ENCODE results near the gene NLRP1.

The NLRP1 gene

GRCh38 chr17:5500589-5501391, 83.5 kb downstream of the NLRP1 start:
- no peak for TF ChIP-seq POLR2A (IDR thresholded peaks at IDR 0.05; ENCODE audit: extremely low read depth, insufficient read length)
- no peak for TF ChIP-seq MYC (IDR thresholded peaks at IDR 0.05; ENCODE audit: low read depth, low read length)
- TF ChIP-seq, protein P1, sequence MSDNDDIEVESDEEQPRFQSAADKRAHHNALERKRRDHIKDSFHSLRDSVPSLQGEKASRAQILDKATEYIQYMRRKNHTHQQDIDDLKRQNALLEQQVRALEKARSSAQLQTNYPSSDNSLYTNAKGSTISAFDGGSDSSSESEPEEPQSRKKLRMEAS (IDR thresholded peaks at IDR 0.05; ENCODE audit: low read depth, low read length), result no peak
- TF ChIP-seq, protein P2, sequence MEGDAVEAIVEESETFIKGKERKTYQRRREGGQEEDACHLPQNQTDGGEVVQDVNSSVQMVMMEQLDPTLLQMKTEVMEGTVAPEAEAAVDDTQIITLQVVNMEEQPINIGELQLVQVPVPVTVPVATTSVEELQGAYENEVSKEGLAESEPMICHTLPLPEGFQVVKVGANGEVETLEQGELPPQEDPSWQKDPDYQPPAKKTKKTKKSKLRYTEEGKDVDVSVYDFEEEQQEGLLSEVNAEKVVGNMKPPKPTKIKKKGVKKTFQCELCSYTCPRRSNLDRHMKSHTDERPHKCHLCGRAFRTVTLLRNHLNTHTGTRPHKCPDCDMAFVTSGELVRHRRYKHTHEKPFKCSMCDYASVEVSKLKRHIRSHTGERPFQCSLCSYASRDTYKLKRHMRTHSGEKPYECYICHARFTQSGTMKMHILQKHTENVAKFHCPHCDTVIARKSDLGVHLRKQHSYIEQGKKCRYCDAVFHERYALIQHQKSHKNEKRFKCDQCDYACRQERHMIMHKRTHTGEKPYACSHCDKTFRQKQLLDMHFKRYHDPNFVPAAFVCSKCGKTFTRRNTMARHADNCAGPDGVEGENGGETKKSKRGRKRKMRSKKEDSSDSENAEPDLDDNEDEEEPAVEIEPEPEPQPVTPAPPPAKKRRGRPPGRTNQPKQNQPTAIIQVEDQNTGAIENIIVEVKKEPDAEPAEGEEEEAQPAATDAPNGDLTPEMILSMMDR (IDR thresholded peaks at IDR 0.05; ENCODE audit: low read depth, low read length), result no peak
- DNase-seq (ENCODE audit: low read depth), result peak; percentile 76
- H3K4me3 ChIP-seq (ENCODE audit: low read depth, low read length), result no peak overlapping the region

- TF ChIP-seq, protein P1 (IDR thresholded peaks at IDR 0.05; ENCODE audit: low read depth, low read length), result no peak
- TF ChIP-seq, protein P2 (IDR thresholded peaks at IDR 0.05; ENCODE audit: low read depth, low read length), result no peak
- TF ChIP-seq POLR2A (IDR thresholded peaks at IDR 0.05; ENCODE audit: extremely low read depth, insufficient read length), result no peak
- no peak for TF ChIP-seq MYC (IDR thresholded peaks at IDR 0.05; ENCODE audit: low read depth, low read length)
- DNase-seq (ENCODE audit: low read depth), result no peak
- H3K4me3 ChIP-seq (ENCODE audit: low read depth, low read length), result no peak overlapping the region
Observed at GRCh38 chr17:5500247-5500588, 84.1 kb downstream of the NLRP1 start.

DNA sequence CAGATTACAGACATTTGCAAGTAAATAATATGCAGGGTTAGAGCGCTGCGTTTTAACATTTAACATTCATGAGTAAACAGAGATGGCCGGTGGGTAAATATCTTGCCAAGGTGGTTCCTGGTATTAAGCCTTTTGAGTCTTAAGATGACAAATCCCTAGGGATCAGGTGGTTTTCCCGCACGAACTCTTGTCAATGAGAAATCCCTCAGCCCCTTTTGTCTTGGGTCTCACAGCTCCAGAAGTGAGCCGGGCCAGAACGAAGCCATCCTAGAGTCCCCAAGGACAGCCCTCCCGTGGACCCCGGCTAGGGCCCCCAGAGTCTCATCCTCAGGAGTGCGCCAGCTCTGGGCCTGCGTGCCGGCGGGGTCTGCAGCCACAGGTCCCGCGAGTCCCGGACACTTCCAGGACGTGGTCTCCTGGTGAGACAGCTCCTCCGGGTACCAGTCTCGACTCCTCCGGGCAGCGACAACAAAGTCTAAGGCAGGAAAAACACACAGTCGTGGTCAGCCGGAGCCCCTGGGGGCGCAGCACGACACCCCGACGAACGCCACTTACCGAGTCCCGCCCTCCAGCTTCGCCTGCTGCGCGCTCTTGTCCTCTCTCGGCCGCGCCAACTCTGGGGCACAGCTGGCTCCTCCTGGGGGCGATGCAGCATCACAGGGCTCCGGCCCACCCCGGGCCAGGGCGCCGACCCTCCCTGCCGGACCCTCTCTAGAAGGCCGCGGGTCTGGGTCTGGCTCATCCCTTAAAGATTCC, 84.7 kb downstream of the NLRP1 start:
- TF ChIP-seq, protein P1 (IDR thresholded peaks at IDR 0.05; ENCODE audit: low read depth, low read length), result no peak
- TF ChIP-seq, protein P2 (IDR thresholded peaks at IDR 0.05; ENCODE audit: low read depth, low read length), result no peak
- TF ChIP-seq MYC (IDR thresholded peaks at IDR 0.05; ENCODE audit: low read depth, low read length), result no peak
- no peak for TF ChIP-seq POLR2A (IDR thresholded peaks at IDR 0.05; ENCODE audit: extremely low read depth, insufficient read length)
- DNase-seq (ENCODE audit: low read depth), result no peak
- H3K4me3 ChIP-seq (ENCODE audit: low read depth, low read length), result no peak overlapping the region

- DNase-seq (ENCODE audit: low read depth), result no peak
- H3K4me3 ChIP-seq (ENCODE audit: low read depth, low read length), result no peak overlapping the region
- TF ChIP-seq, protein P1 (IDR thresholded peaks at IDR 0.05; ENCODE audit: low read depth, low read length), result no peak
- no peak for TF ChIP-seq MYC (IDR thresholded peaks at IDR 0.05; ENCODE audit: low read depth, low read length)
- TF ChIP-seq, protein P2 (IDR thresholded peaks at IDR 0.05; ENCODE audit: low read depth, low read length), result no peak
Observed at GRCh38 chr17:5492970-5493369, 91.3 kb downstream of the NLRP1 start.

GRCh38 chr17:5488752-5489151, 95.6 kb downstream of the NLRP1 start:
- DNase-seq (ENCODE audit: low read depth), result no peak
- no peak overlapping the region for H3K4me3 ChIP-seq (ENCODE audit: low read depth, low read length)
- TF ChIP-seq, protein P1 (IDR thresholded peaks at IDR 0.05; ENCODE audit: low read depth, low read length), result no peak

Measured in NB4 (cell line).